Stimulated activated CD4-positive, alpha-beta T cell treated with anti-CD3 and anti-CD28 coated beads, Interleukin-2, amount 100 ng/mL, for 4 hours (primary cell): ENCODE results near the gene SHROOM1.
"Not testable (repeated sequence)": the region's sequence is repeated elsewhere in the genome, so short reads cannot be mapped to it uniquely, and the experiment has no call there.

Source experiments
- DNase-seq: peaks from one replicate; pipeline ENCODE4 v3.0.0-alpha.2; 2020; ENCODE audit warnings: low read depth

The SHROOM1 gene

GRCh38 chr5:132830436-132831094 is at the start of gene SHROOM1:
SHROOM1 (minus strand) TSS chr5:132830647; CDS start chr5:132826140, 4,507 bp downstream.
- no peak for DNase-seq

- DNase-seq, result no peak
Observed at GRCh38 chr5:132877938-132878337, 47.5 kb upstream of the SHROOM1 start.

GRCh38 chr5:132877466-132877865 is 47.0 kb upstream of the SHROOM1 start:
- no peak for DNase-seq

GRCh38 chr5:132876020-132876759 is 45.7 kb upstream of the SHROOM1 start:
- no peak for DNase-seq

- no peak for DNase-seq
Observed at GRCh38 chr5:132873930-132874271, 43.5 kb upstream of the SHROOM1 start.

- DNase-seq, result no peak
Observed at GRCh38 chr5:132873119-132873929, 42.9 kb upstream of the SHROOM1 start, which contains the start of gene LEAP2. LEAP2 (plus strand) TSS chr5:132873668; CDS start chr5:132873695, 27 bp downstream.

- DNase-seq, result no peak
Observed at GRCh38 chr5:132872788-132873118, 42.3 kb upstream of the SHROOM1 start.

GRCh38 chr5:132871459-132872284 is 41.2 kb upstream of the SHROOM1 start:
- no peak for DNase-seq

GRCh38 chr5:132870801-132871200 is 40.4 kb upstream of the SHROOM1 start:
- no peak for DNase-seq

GRCh38 chr5:132868754-132869153 is 38.3 kb upstream of the SHROOM1 start:
- DNase-seq, result no peak

GRCh38 chr5:132867046-132867451 is 36.6 kb upstream of the SHROOM1 start:
- no peak for DNase-seq

- peak; percentile 89 for DNase-seq
Observed at GRCh38 chr5:132866342-132867045, 36.0 kb upstream of the SHROOM1 start, which contains the start of the genes GDF9 and UQCRQ. GDF9 (minus strand) TSS chr5:132866469; CDS start chr5:132864533, 1,936 bp downstream. UQCRQ (plus strand) TSS chr5:132866642; CDS start chr5:132866882, 240 bp downstream.

GRCh38 chr5:132865668-132866341 is 35.4 kb upstream of the SHROOM1 start:
- no peak for DNase-seq

GRCh38 chr5:132860742-132861141 is 30.3 kb upstream of the SHROOM1 start:
- no peak for DNase-seq

GRCh38 chr5:132859889-132860437 is 29.5 kb upstream of the SHROOM1 start:
- no peak for DNase-seq

GRCh38 chr5:132856011-132856410 is 25.6 kb upstream of the SHROOM1 start:
- no peak for DNase-seq

- DNase-seq, result not testable (repeated sequence)
Observed at GRCh38 chr5:132854992-132855391, 24.5 kb upstream of the SHROOM1 start.

GRCh38 chr5:132854301-132854700 is 23.9 kb upstream of the SHROOM1 start:
- DNase-seq, result no peak

GRCh38 chr5:132853790-132854189 is 23.3 kb upstream of the SHROOM1 start:
- DNase-seq, result no peak

GRCh38 chr5:132853323-132853722 is 22.9 kb upstream of the SHROOM1 start:
- no peak for DNase-seq
